Measurements from ENCODE around the gene CRYBG2. TPM values are rescaled to one million over a fixed set of nuclear protein-coding genes. Genes with fewer than 3 reads are reported as not detected.

CRYBG2 gene
- total and polyA plus RNA-seq, 2 of the 8 experiments (the other 6 are each of a cell fraction or from before 2014, with no cell fraction given) = 14.2 to 17.0 TPM

- TF ChIP-seq CHD7 (IDR thresholded peaks at IDR 0.05; ENCODE audit: insufficient replicate concordance, low read length) (no peak), SAP30 (IDR thresholded peaks at IDR 0.05; ENCODE audit: insufficient read depth, insufficient replicate concordance, low read length) (no peak), GABPA (IDR thresholded peaks at IDR 0.05; ENCODE audit: borderline replicate concordance, insufficient read depth, low read length) (no peak)
Measured at GRCh38 chr1:26287811-26288210, 66.1 kb downstream of the CRYBG2 start (continued).
